ENCODE data around the gene FAM120A. TPM values are rescaled to one million over a fixed set of nuclear protein-coding genes. Genes with fewer than 3 reads are reported as not detected.

FAM120A gene
- polyA plus RNA-seq, 3 donors: 73.8 to 83.0 (median 75.7) TPM

- DNase-seq (ENCODE audit: extremely low read depth in 1 of 11, low read depth in 9 of 11, low spot score in 4 of 11): no peak
These were observed 12.9 kb downstream of the FAM120A start for GRCh38 chr9:93464395-93464794.

- DNase-seq (ENCODE audit: extremely low read depth in 1 of 11, low read depth in 9 of 11, low spot score in 4 of 11): no peak
These were observed 13.4 kb downstream of the FAM120A start for GRCh38 chr9:93464876-93465275.

GRCh38 chr9:93465855-93466254 is 14.4 kb downstream of the FAM120A start:
- no peak for DNase-seq (ENCODE audit: extremely low read depth in 1 of 11, low read depth in 9 of 11, low spot score in 4 of 11)

- no peak for DNase-seq (ENCODE audit: extremely low read depth in 1 of 11, low read depth in 9 of 11, low spot score in 4 of 11)
These were observed 15.1 kb downstream of the FAM120A start for GRCh38 chr9:93466416-93467061.

GRCh38 chr9:93467062-93467416 is 15.6 kb downstream of the FAM120A start:
- no peak for DNase-seq (ENCODE audit: extremely low read depth in 1 of 11, low read depth in 9 of 11, low spot score in 4 of 11)

GRCh38 chr9:93467462-93467861 is 16.0 kb downstream of the FAM120A start:
- DNase-seq (ENCODE audit: extremely low read depth in 1 of 11, low read depth in 9 of 11, low spot score in 4 of 11): no peak

- peak in 4 of 11 donors; percentile 48 to 60 (median 54) for DNase-seq (ENCODE audit: extremely low read depth in 1 of 11, low read depth in 9 of 11, low spot score in 4 of 11)
These were observed 17.4 kb downstream of the FAM120A start for GRCh38 chr9:93468763-93469456.

- no peak for DNase-seq (ENCODE audit: extremely low read depth in 1 of 11, low read depth in 9 of 11, low spot score in 4 of 11)
These were observed 18.9 kb downstream of the FAM120A start for GRCh38 chr9:93470391-93470790.

- DNase-seq (ENCODE audit: extremely low read depth in 1 of 11, low read depth in 9 of 11, low spot score in 4 of 11): no peak
These were observed 19.6 kb downstream of the FAM120A start for GRCh38 chr9:93471124-93471523.

- DNase-seq (ENCODE audit: extremely low read depth in 1 of 11, low read depth in 9 of 11, low spot score in 4 of 11): no peak
These were observed 21.9 kb downstream of the FAM120A start for GRCh38 chr9:93473411-93473810.

GRCh38 chr9:93475108-93475507 is 23.6 kb downstream of the FAM120A start:
- no peak for DNase-seq (ENCODE audit: extremely low read depth in 1 of 11, low read depth in 9 of 11, low spot score in 4 of 11)

GRCh38 chr9:93475856-93476255 is 24.4 kb downstream of the FAM120A start:
- DNase-seq (ENCODE audit: extremely low read depth in 1 of 11, low read depth in 9 of 11, low spot score in 4 of 11): no peak

GRCh38 chr9:93476924-93477323 is 25.4 kb downstream of the FAM120A start:
- no peak for DNase-seq (ENCODE audit: extremely low read depth in 1 of 11, low read depth in 9 of 11, low spot score in 4 of 11)

GRCh38 chr9:93477397-93477796 is 25.9 kb downstream of the FAM120A start:
- no peak for DNase-seq (ENCODE audit: extremely low read depth in 1 of 11, low read depth in 9 of 11, low spot score in 4 of 11)

GRCh38 chr9:93479726-93480125 is 28.2 kb downstream of the FAM120A start:
- DNase-seq (ENCODE audit: extremely low read depth in 1 of 11, low read depth in 9 of 11, low spot score in 4 of 11): no peak

- no peak for DNase-seq (ENCODE audit: extremely low read depth in 1 of 11, low read depth in 9 of 11, low spot score in 4 of 11)
These were observed 28.8 kb downstream of the FAM120A start for GRCh38 chr9:93480262-93480661.

- no peak for DNase-seq (ENCODE audit: extremely low read depth in 1 of 11, low read depth in 9 of 11, low spot score in 4 of 11)
These were observed 29.3 kb downstream of the FAM120A start for GRCh38 chr9:93480728-93481324.

- DNase-seq (ENCODE audit: extremely low read depth in 1 of 11, low read depth in 9 of 11, low spot score in 4 of 11): no peak
These were observed 32.0 kb downstream of the FAM120A start for GRCh38 chr9:93483497-93483896.

GRCh38 chr9:93486268-93486667 is 34.8 kb downstream of the FAM120A start:
- DNase-seq (ENCODE audit: extremely low read depth in 1 of 11, low read depth in 9 of 11, low spot score in 4 of 11): no peak

GRCh38 chr9:93488244-93488643 is 36.8 kb downstream of the FAM120A start:
- DNase-seq (ENCODE audit: extremely low read depth in 1 of 11, low read depth in 9 of 11, low spot score in 4 of 11): no peak
